Measurements from ENCODE around the gene PCMT1. TPM values are rescaled to one million over a fixed set of nuclear protein-coding genes. Genes with fewer than 3 reads are reported as not detected.
A peak's percentile ranks its signal among the peaks of the same experiment; 100 is the strongest.

PCMT1 gene
- total RNA-seq, result 10 to 100 TPM; 85.0 to 87.4 (median 87.1) TPM

- no peaks in the 10 kb centered on the region for H3K27me3 Mint-ChIP-seq (ENCODE audit: low read depth)
- ATAC-seq (peak; percentile 80 to 82), DNase-seq (peak; percentile 84)
- H3K9me3 Mint-ChIP-seq, result no peaks in the 10 kb centered on the region
- H3K4me1 Mint-ChIP-seq (ENCODE audit: low read depth), result peaks cover 31% of the 10 kb centered on the region
- H3K4me3 Mint-ChIP-seq, result peak within 1 kb of the TSS; percentile 89
- H3K36me3 Mint-ChIP-seq (ENCODE audit: insufficient read depth), result no peaks in the 10 kb centered on the region
These were observed at the start of gene PCMT1 for GRCh38 chr6:149749594-149750135. Gene PCMT1 (plus strand): TSS chr6:149749741. CDS start chr6:149749902, 161 bp downstream.

- Mint-ChIP-seq H3K36me3 (ENCODE audit: insufficient read depth) (peaks cover 10% of the 10 kb centered on the region), H3K4me1 (ENCODE audit: low read depth) (peaks cover 33% of the 10 kb centered on the region), H3K4me3 (no peak overlapping the region), H3K9me3 (no peaks in the 10 kb centered on the region), H3K27me3 (ENCODE audit: low read depth) (no peaks in the 10 kb centered on the region)
- DNase-seq (no peak), ATAC-seq (no peak)
These were observed 47.8 kb upstream of the PCMT1 start for GRCh38 chr6:149701714-149702113.

- Mint-ChIP-seq H3K36me3 (ENCODE audit: insufficient read depth) (peaks cover 10% of the 10 kb centered on the region), H3K4me1 (ENCODE audit: low read depth) (peaks cover 61% of the 10 kb centered on the region), H3K27me3 (ENCODE audit: low read depth) (no peaks in the 10 kb centered on the region), H3K4me3 (no peak overlapping the region), H3K9me3 (no peaks in the 10 kb centered on the region)
- DNase-seq (no peak), ATAC-seq (no peak)
These were observed 37.8 kb upstream of the PCMT1 start for GRCh38 chr6:149711711-149712110.

- peaks cover 53% of the 10 kb centered on the region for H3K4me1 Mint-ChIP-seq (ENCODE audit: low read depth)
- peaks cover 10% of the 10 kb centered on the region for H3K36me3 Mint-ChIP-seq (ENCODE audit: insufficient read depth)
- DNase-seq, result no peak
- H3K9me3 Mint-ChIP-seq, result no peaks in the 10 kb centered on the region
- no peak overlapping the region for H3K4me3 Mint-ChIP-seq
- H3K27me3 Mint-ChIP-seq (ENCODE audit: low read depth), result no peaks in the 10 kb centered on the region
- no peak for ATAC-seq
These were observed 35.1 kb upstream of the PCMT1 start for GRCh38 chr6:149714442-149714841.

GRCh38 chr6:149716181-149716963 is 33.2 kb upstream of the PCMT1 start:
- no peak for DNase-seq
- H3K9me3 Mint-ChIP-seq, result no peaks in the 10 kb centered on the region

GRCh38 chr6:149717255-149717587 is 32.3 kb upstream of the PCMT1 start:
- DNase-seq (no peak), ATAC-seq (no peak)
- Mint-ChIP-seq H3K4me1 (ENCODE audit: low read depth) (peaks cover 36% of the 10 kb centered on the region), H3K4me3 (peak overlapping the region; percentile 94), H3K36me3 (ENCODE audit: insufficient read depth) (peaks cover 6% of the 10 kb centered on the region), H3K27me3 (ENCODE audit: low read depth) (no peaks in the 10 kb centered on the region), H3K9me3 (no peaks in the 10 kb centered on the region)

More at GRCh38 chr6:149716181-149716963, 33.2 kb upstream of the PCMT1 start:
- Mint-ChIP-seq H3K4me1 (ENCODE audit: low read depth) (peaks cover 41% of the 10 kb centered on the region), H3K27me3 (ENCODE audit: low read depth) (no peaks in the 10 kb centered on the region), H3K36me3 (ENCODE audit: insufficient read depth) (peaks cover 9% of the 10 kb centered on the region), H3K4me3 (peak overlapping the region; percentile 94)
- ATAC-seq, result no peak

GRCh38 chr6:149717588-149718458 is 31.7 kb upstream of the PCMT1 start, which contains the start of gene LATS1:
Gene LATS1 (minus strand): TSS chr6:149718101. CDS start chr6:149702126, 15,975 bp downstream.
- peak within 1 kb of the TSS; percentile 94 for H3K4me3 Mint-ChIP-seq
- no peaks in the 10 kb centered on the region for H3K27me3 Mint-ChIP-seq (ENCODE audit: low read depth)
- peaks cover 6% of the 10 kb centered on the region for H3K36me3 Mint-ChIP-seq (ENCODE audit: insufficient read depth)
- no peaks in the 10 kb centered on the region for H3K9me3 Mint-ChIP-seq
- peaks cover 36% of the 10 kb centered on the region for H3K4me1 Mint-ChIP-seq (ENCODE audit: low read depth)
- DNase-seq (peak; percentile 87), ATAC-seq (peak; percentile 93 to 96)

GRCh38 chr6:149719531-149719930 is 30.0 kb upstream of the PCMT1 start:
- Mint-ChIP-seq H3K27me3 (ENCODE audit: low read depth) (no peaks in the 10 kb centered on the region), H3K9me3 (no peaks in the 10 kb centered on the region), H3K4me1 (ENCODE audit: low read depth) (peaks cover 28% of the 10 kb centered on the region), H3K36me3 (ENCODE audit: insufficient read depth) (peaks cover 7% of the 10 kb centered on the region), H3K4me3 (peak overlapping the region; percentile 7)
- no peak for ATAC-seq
- no peak for DNase-seq

GRCh38 chr6:149723262-149723661 is 26.3 kb upstream of the PCMT1 start:
- Mint-ChIP-seq H3K27me3 (ENCODE audit: low read depth) (no peaks in the 10 kb centered on the region), H3K36me3 (ENCODE audit: insufficient read depth) (peaks cover 13% of the 10 kb centered on the region), H3K4me3 (no peak overlapping the region), H3K9me3 (no peaks in the 10 kb centered on the region), H3K4me1 (ENCODE audit: low read depth) (peaks cover 16% of the 10 kb centered on the region)
- ATAC-seq (no peak), DNase-seq (no peak)

GRCh38 chr6:149723771-149724417 is 25.6 kb upstream of the PCMT1 start:
- ATAC-seq, result peak; percentile 97 to 98
- no peaks in the 10 kb centered on the region for H3K27me3 Mint-ChIP-seq (ENCODE audit: low read depth)
- no peaks in the 10 kb centered on the region for H3K9me3 Mint-ChIP-seq

GRCh38 chr6:149725785-149726184 is 23.8 kb upstream of the PCMT1 start:
- Mint-ChIP-seq H3K27me3 (ENCODE audit: low read depth) (no peaks in the 10 kb centered on the region), H3K9me3 (no peaks in the 10 kb centered on the region), H3K4me1 (ENCODE audit: low read depth) (peaks cover 19% of the 10 kb centered on the region), H3K4me3 (no peak overlapping the region), H3K36me3 (ENCODE audit: insufficient read depth) (peaks cover 21% of the 10 kb centered on the region)
- no peak for ATAC-seq
- DNase-seq, result no peak

More at GRCh38 chr6:149723771-149724417, 25.6 kb upstream of the PCMT1 start:
- DNase-seq, result peak; percentile 33
- peaks cover 17% of the 10 kb centered on the region for H3K4me1 Mint-ChIP-seq (ENCODE audit: low read depth)
- no peak overlapping the region for H3K4me3 Mint-ChIP-seq
- peaks cover 19% of the 10 kb centered on the region for H3K36me3 Mint-ChIP-seq (ENCODE audit: insufficient read depth)

GRCh38 chr6:149727793-149728498 is 21.6 kb upstream of the PCMT1 start:
- no peak for DNase-seq
- Mint-ChIP-seq H3K4me3 (no peak overlapping the region), H3K27me3 (ENCODE audit: low read depth) (no peaks in the 10 kb centered on the region), H3K36me3 (ENCODE audit: insufficient read depth) (peaks cover 25% of the 10 kb centered on the region), H3K9me3 (no peaks in the 10 kb centered on the region), H3K4me1 (ENCODE audit: low read depth) (peaks cover 19% of the 10 kb centered on the region)
- ATAC-seq, result no peak

GRCh38 chr6:149728499-149729234 is 20.9 kb upstream of the PCMT1 start:
- peaks cover 25% of the 10 kb centered on the region for H3K36me3 Mint-ChIP-seq (ENCODE audit: insufficient read depth)
- no peaks in the 10 kb centered on the region for H3K9me3 Mint-ChIP-seq
- no peak overlapping the region for H3K4me3 Mint-ChIP-seq

More at GRCh38 chr6:149728499-149729234, 20.9 kb upstream of the PCMT1 start:
- DNase-seq (no peak), ATAC-seq (no peak)
- H3K27me3 Mint-ChIP-seq (ENCODE audit: low read depth), result no peaks in the 10 kb centered on the region
- H3K4me1 Mint-ChIP-seq (ENCODE audit: low read depth), result peaks cover 19% of the 10 kb centered on the region

Data from activated T-cell treated with anti-CD3 and anti-CD28 coated beads, Interleukin-2, amount 50 U/mL, for 4 hours (primary cell).